ENCODE data around the gene CDHR3. TPM values are rescaled to one million over a fixed set of nuclear protein-coding genes. Genes with fewer than 3 reads are reported as not detected.

CDHR3 gene
- total RNA-seq, 1 donor from 2014 or later = 1.4 TPM

GRCh38 chr7:106049139-106049752 lies 86.2 kb downstream of the CDHR3 start:
- H3K9me3 ChIP-seq = no peaks in the 10 kb centered on the region
- no peak overlapping the region for H3K4me3 ChIP-seq
- H3K27ac ChIP-seq = no peak overlapping the region
- H3K4me1 ChIP-seq = no peaks in the 10 kb centered on the region
- DNase-seq (no peak), ATAC-seq (no peak)
- H3K27me3 ChIP-seq = no peaks in the 10 kb centered on the region
- intact Hi-C loops (cut with DNase I) = loop anchor here (10.0 kb wide), 1 partner anchor 394 kb away; no protein-coding TSS in a partner anchor
- H3K36me3 ChIP-seq = no peaks in the 10 kb centered on the region
- no peak for TF ChIP-seq CTCF (IDR thresholded peaks at IDR 0.05)

GRCh38 chr7:106050002-106050745 lies 87.1 kb downstream of the CDHR3 start:
- H3K27ac ChIP-seq = no peak overlapping the region
- ATAC-seq = peak; percentile 25
- no peaks in the 10 kb centered on the region for H3K36me3 ChIP-seq
- H3K4me1 ChIP-seq = no peaks in the 10 kb centered on the region
- intact Hi-C loops (cut with DNase I) = no loop called here
- no peaks in the 10 kb centered on the region for H3K9me3 ChIP-seq
- no peak overlapping the region for H3K4me3 ChIP-seq
- no peak for TF ChIP-seq CTCF (IDR thresholded peaks at IDR 0.05)
- DNase-seq = no peak
- no peaks in the 10 kb centered on the region for H3K27me3 ChIP-seq

GRCh38 chr7:106050746-106051117 lies 87.7 kb downstream of the CDHR3 start:
- Histone ChIP-seq H3K27ac (no peak overlapping the region), H3K27me3 (no peaks in the 10 kb centered on the region), H3K4me1 (no peaks in the 10 kb centered on the region), H3K9me3 (no peaks in the 10 kb centered on the region), H3K36me3 (no peaks in the 10 kb centered on the region), H3K4me3 (no peak overlapping the region)
- TF ChIP-seq CTCF (IDR thresholded peaks at IDR 0.05) = no peak
- ATAC-seq (no peak), DNase-seq (no peak)
- intact Hi-C loops (cut with DNase I) = no loop called here

GRCh38 chr7:106052681-106053080 lies 89.6 kb downstream of the CDHR3 start:
- intact Hi-C loops (cut with DNase I) = no loop called here
- no peak overlapping the region for H3K27ac ChIP-seq
- H3K27me3 ChIP-seq = no peaks in the 10 kb centered on the region
- H3K4me1 ChIP-seq = no peaks in the 10 kb centered on the region
- TF ChIP-seq CTCF (IDR thresholded peaks at IDR 0.05) = no peak
- DNase-seq (no peak), ATAC-seq (no peak)
- H3K9me3 ChIP-seq = no peaks in the 10 kb centered on the region
- no peak overlapping the region for H3K4me3 ChIP-seq
- H3K36me3 ChIP-seq = no peaks in the 10 kb centered on the region

- no peak for TF ChIP-seq CTCF (IDR thresholded peaks at IDR 0.05)
- no peak overlapping the region for H3K4me3 ChIP-seq
- ATAC-seq (no peak), DNase-seq (no peak)
- no peaks in the 10 kb centered on the region for H3K9me3 ChIP-seq
- no peak overlapping the region for H3K27ac ChIP-seq
- no peaks in the 10 kb centered on the region for H3K36me3 ChIP-seq
- H3K27me3 ChIP-seq = no peaks in the 10 kb centered on the region
- intact Hi-C loops (cut with DNase I) = no loop called here
- peaks cover under 1% of the 10 kb centered on the region for H3K4me1 ChIP-seq
Observed at GRCh38 chr7:106053109-106053508, 90.0 kb downstream of the CDHR3 start.
